GM20431 (cell line): Measurements from ENCODE around the gene ZDHHC4.
"Not testable (repeated sequence)": the region's sequence is repeated elsewhere in the genome, so short reads cannot be mapped to it uniquely, and the experiment has no call there.

ENCODE experiments used
- in situ Hi-C: fragments of 300-500 bp; cut with MseI, MboI; formaldehyde crosslinking; loops from one replicate; pipeline ENCODE4 v1.15.0; 2020; ENCODE audit warnings: low sequenced_read_pairs; ENCODE audit not compliant: unreplicated experiment

ZDHHC4 gene

DNA sequence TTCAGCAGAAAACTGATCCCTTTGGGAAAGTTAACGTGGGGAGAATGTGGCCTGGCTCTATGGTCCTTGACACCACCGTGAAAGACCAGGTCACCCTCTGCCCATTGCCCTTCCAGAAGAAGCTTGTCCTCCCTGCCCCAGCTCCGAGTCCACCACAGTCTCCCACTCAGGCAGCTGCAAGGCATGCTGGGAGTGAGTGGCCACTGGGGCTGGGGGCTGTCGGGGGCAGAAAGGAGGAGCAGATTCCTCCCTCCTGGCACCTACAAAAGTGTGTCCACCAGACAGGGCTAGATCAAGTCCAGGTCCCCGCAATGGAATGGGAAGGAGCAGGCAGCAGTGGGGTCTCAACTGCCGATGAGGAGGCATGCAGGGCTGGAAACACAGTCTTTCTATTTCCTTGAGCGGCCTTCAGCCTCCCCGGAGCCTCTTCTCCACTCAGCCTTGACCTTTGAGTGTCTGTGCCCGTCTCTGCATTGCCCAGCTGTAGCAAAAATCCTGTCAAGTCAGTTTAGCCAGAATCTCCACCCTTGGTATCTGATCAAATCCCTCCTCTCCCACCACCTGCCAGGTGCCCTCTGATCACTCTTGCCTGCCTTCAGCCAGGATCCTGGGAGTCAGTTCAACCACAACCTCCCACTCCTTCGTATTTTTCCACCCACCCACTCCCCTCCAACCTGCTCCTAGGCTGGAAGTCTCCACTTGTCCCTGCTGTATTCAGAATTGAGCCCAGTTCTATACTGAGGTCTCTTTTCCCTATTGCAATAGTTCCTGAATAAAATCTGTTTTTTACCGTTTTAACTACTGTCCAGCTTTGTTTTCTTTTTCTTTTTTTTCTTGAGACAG, 53.0 kb downstream of the ZDHHC4 start:
- in situ Hi-C loops: no loop called here

DNA sequence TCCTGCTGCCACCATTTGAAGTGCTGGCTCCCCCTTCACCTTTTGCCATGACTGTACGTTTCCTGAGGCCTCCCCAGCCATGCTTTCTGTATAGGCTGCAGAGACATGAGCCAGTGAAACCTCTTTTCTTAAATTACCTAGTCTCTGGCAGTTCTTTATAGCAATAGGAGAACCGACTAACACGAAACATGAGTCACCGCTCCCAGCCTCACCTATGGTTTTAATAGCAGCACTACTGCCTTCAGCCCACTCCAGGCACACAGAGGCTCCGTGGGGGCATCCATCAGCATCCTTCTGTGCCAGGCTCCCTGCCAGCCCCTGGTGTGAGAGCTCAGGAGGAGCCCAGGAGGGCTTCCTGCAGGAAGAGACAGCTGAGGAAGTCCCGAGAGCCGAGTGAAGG, 54.4 kb downstream of the ZDHHC4 start:
- in situ Hi-C loops: no loop called here

DNA sequence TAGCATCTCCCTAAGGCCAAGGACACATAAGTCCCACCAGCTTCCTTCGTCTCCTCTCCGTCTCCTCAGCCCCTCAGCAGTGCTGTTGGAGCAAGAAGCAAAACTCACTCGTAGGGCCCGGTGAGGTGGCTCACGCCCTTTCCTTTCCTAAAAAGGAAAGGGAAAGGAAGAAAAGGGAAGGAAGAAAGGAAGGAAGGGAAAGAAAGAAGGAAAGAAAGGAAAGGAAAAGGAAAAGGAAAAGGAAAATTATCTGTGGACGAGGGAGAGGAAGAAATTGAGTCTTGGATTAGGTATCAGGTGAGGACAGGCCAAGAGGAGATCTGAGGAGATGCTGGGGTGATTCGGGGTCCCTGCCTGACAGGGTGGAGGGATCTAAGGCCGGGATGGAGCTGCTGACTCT, 56.8 kb downstream of the ZDHHC4 start:
- in situ Hi-C loops: no loop called here

DNA sequence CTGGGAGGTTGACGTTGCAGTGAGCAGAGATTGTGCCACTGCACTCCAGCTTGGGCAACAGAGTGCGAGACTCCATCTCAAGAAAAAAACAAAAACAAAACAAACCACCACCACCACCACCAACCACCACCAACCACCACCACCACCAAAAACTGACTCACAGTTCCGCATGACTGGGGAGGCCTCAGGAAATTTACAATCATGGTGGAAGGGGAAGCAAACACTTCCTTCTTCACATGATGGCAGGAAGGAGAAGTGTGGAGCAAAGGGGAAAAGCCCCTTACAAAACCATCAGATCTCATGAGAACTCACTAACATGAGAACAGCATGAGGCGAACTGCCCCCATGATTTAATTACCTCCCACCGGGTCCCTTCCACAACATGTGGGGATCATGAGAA, 57.7 kb downstream of the ZDHHC4 start:
- in situ Hi-C loops: not testable (repeated sequence)

DNA sequence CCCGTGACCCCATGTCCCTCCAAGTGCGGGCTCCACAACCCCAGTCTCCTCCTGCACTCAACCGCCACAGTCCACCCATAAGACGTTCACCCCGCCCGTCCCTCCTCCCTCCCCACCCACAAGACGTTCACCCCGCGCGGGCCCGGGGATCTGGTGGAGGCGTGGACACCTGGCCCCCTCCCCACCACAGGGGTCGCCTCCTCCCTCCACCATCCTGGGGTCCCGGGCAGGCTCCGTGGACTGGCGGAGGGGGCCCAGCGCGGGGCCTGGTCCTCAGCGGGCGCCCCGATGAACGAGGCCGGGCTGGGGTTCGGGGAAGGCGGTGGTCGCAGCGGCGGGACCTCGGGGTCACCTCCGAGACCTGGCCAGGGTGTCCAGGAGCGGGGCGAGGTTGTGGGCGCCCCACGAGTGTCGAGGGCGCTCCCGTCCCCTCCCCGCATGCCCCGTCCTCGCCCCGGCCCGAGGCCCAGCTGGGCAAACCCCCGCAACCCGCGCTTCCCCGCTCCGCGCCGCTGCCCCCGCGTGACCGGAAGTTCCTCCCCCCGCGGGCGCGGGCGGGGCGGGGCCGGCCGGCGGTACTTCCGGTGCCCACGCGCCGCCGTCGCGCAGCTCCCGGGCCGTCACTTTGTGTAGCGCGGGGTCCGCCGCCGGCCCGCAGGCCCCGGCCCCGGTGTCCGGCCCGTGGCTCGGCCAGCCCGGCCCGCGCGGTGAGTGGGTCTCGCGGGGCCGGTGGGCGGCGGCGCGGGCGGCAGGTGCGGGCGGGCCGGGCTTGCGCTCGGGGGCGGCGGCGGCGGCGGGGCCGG, 59.7 kb downstream of the ZDHHC4 start, which contains the start of gene ZNF316:
ZNF316 (plus strand) TSS at position 578 of the 803 bp plus-strand sequence. CDS start 5,092 bp downstream, outside the sequence.
- in situ Hi-C loops: no loop called here

DNA sequence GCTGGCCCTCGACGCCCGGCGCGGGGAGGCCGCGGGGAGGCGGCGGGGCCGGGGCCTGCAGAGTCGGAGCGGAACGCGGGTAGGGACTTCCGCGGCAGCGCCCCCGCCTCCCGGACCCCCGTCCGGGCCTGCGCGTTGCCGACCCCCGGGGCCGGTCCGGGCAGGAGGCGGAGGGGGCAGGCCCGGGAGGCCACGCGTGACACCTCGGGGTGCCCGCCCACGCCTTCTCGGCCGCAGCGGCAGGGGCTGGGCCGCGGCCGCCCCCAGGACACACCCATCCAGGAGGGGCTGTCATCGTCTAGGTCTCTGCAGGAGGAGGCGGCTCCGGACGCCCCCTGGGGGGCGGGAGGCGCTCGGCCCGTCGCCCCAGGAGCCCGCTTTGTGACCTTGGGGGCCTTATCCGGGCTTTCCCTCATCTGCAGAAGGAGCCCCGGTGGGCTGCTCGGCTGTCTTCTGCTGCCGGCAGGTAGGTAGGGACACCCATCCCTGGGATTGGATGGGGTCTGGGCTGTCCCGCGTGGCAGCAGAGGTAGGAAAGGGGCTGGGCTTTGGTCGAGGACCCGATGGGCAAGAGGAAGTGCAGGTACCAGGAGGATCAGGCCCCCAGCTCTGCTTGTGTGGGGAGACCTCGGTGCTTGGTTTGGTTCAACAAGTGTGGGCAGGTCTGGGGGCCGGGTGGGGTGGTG, 60.4 kb downstream of the ZDHHC4 start:
- in situ Hi-C loops: no loop called here
